ENCODE measurements around the gene INS. TPM values are rescaled to one million over a fixed set of nuclear protein-coding genes. Genes with fewer than 3 reads are reported as not detected.

The INS gene
- total and polyA plus RNA-seq, 2 of the 4 experiments (the other 2 are of a cell fraction) = not detected

DNA sequence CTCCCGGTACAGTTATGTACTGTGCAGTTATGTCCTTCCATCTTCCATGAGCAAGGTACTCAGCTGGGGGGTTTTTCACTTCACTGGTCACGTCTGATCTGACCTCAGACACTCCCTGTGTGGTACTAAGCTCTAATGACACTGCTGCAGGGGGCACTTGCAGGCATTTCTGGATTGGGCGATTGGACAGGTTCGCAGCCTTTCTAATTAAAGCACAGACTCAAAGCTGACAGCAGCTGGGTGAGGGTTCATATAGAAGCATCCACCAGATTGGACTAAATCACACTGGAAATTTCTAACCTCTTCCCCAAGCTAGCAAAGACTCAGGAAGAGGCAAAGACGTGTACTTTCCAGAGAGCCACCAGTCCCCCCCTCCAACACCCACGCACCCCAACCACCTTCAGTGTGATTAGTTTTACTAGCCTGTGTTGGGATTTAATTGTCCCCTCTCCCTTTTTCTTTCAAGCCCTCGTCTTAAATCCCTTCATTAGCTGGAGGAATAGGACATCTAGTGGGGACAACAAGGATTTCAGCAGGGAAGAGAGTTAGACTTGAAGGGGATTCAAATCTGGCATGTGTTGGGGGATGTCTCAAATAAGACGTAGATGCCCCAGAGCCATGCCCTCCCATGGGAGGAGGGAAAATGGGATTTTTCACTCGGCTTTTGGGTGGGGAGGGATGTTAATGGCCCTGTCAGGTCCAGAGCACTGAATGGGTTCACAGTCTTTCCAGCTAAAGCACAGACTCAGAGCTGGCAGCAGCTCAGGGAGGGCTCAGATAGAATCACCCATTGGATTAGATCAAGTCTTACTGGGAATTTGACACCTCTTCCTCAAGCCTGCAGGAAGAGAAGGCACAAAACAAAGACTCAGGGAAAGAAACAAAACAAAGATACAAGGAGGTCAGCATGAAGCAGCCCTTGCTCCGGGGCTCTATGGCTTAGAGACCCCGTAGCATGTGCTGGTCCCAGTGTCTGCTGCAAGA, 10.9 kb downstream of the INS start:
- peak; percentile 59 for DNase-seq
- ATAC-seq (ENCODE audit: low read depth) = peak; percentile 42; the same call in 1 of the 2 replicates
- no TSS peak for BruUV-seq (replicated peaks)
- Histone ChIP-seq H4K91ac (ENCODE audit: insufficient read depth, low read depth, low read length) (no peak overlapping the region), H2AFZ (replicated peaks; ENCODE audit: low read length, poor library complexity) (no peak overlapping the region), H3K36me3 (ENCODE audit: control insufficient read depth, insufficient read depth, low read length) (no peaks in the 10 kb centered on the region), H4K8ac (ENCODE audit: low read depth in 2 of 2, low read length in 2 of 2) (no peak overlapping the region), H3K9me1 (ENCODE audit: insufficient read depth, low read length) (no peaks in the 10 kb centered on the region), H3K4ac (ENCODE audit: low read depth, low read length) (no peak overlapping the region), H4K5ac (ENCODE audit: low read depth, low read length) (no peak overlapping the region), H3K14ac (replicated peaks; ENCODE audit: low read depth, low read length) (no peak overlapping the region), H3K27ac (ENCODE audit: insufficient read depth, low read length) (no peak overlapping the region), H2BK120ac (ENCODE audit: low read depth, low read length) (no peak overlapping the region), H3K27me3 (ENCODE audit: control insufficient read depth, insufficient read depth, low read length) (peaks cover 56% of the 10 kb centered on the region), H2BK5ac (ENCODE audit: low read depth, low read length, poor library complexity, severe bottlenecking) (no peak overlapping the region), H4K20me1 (ENCODE audit: insufficient read depth, low read length) (peaks cover 3% of the 10 kb centered on the region; the same call in 1 of the 2 replicates), H3K56ac (ENCODE audit: extremely low read depth, insufficient read depth, low read length) (no peak overlapping the region), H2AK5ac (ENCODE audit: low read depth, low read length) (no peak overlapping the region), H3K4me2 (ENCODE audit: low read depth, low read length) (no peak overlapping the region), H3K18ac (ENCODE audit: low read depth, low read length) (no peak overlapping the region), H3K23ac (ENCODE audit: low read depth, low read length) (no peak overlapping the region), H3K4me3 (ENCODE audit: insufficient read depth, low read depth, low read length) (no peak overlapping the region), H3K9ac (ENCODE audit: low read depth, low read length) (no peak overlapping the region), H2BK15ac (ENCODE audit: low read depth, low read length) (no peak overlapping the region), H3K79me1 (ENCODE audit: low read depth in 1 of 2, low read length in 2 of 2) (no peaks in the 10 kb centered on the region), H2BK20ac (ENCODE audit: low read depth, low read length) (no peak overlapping the region), H2AK9ac (replicated peaks; ENCODE audit: low read depth, low read length, poor library complexity) (no peak overlapping the region), H3K9me3 (ENCODE audit: control insufficient read depth, insufficient read depth, low read length) (no peaks in the 10 kb centered on the region), H3K4me1 (ENCODE audit: control insufficient read depth, insufficient read depth, low read length) (no peaks in the 10 kb centered on the region)
- intact Hi-C loops (cut with micrococcal nuclease) (no loop called here), dilution Hi-C loops (cut with HindIII; ENCODE audit: low sequenced_read_pairs, unreplicated experiment) (no loop called here), in situ Hi-C loops (cut with MboI; ENCODE audit: low sequenced_read_pairs) (loop anchor here (5.0 kb wide), 2 partner anchors 268 to 453 kb away; partner anchors contain the start of gene KRTAP5-6)
- 45% methylated on average over 2 of the region's 11 CpGs; no CpG with 5 or more reads in 1 of the 2 experiments for WGBS, 2 experiments (ENCODE audit: extremely low coverage in 2 of 2, insufficient read length in 1 of 2)
- ChIA-PET POLR2A (ENCODE audit: unreplicated experiment) (no interaction called here), CTCF (interaction anchor here (0.8 to 5.3 kb wide), 13 partner anchors 8 to 498 kb away, joined by 3 to 98 read pairs (median 4); no protein-coding TSS in a partner anchor)
- TF ChIP-seq MAFK (IDR thresholded peaks at IDR 0.05; ENCODE audit: low read depth, low read length) = no peak
- no peak for TF ChIP-seq FOS (IDR thresholded peaks at IDR 0.05; ENCODE audit: low read depth, low read length)
- TF ChIP-seq NFE2L2 (IDR thresholded peaks at IDR 0.05; ENCODE audit: low read depth, low read length) = no peak
- TF ChIP-seq RAD21 (IDR thresholded peaks at IDR 0.05; ENCODE audit: low read length) = peak; percentile 85
- TF ChIP-seq SMC3 (IDR thresholded peaks at IDR 0.05; ENCODE audit: low read depth, low read length) = peak; percentile 82
- TF ChIP-seq, protein P1, sequence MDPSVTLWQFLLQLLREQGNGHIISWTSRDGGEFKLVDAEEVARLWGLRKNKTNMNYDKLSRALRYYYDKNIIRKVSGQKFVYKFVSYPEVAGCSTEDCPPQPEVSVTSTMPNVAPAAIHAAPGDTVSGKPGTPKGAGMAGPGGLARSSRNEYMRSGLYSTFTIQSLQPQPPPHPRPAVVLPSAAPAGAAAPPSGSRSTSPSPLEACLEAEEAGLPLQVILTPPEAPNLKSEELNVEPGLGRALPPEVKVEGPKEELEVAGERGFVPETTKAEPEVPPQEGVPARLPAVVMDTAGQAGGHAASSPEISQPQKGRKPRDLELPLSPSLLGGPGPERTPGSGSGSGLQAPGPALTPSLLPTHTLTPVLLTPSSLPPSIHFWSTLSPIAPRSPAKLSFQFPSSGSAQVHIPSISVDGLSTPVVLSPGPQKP (IDR thresholded peaks at IDR 0.05; ENCODE audit: borderline replicate concordance, low read depth, low read length) = no peak
- peak; percentile 69 for TF ChIP-seq CTCF (conservative IDR thresholded peaks at IDR 0.05; ENCODE audit: low read depth, low read length)

All from IMR-90 (cell line).